HL-60 (cell line): Measurements from ENCODE around the gene GREB1.

Experiments used
- DNase-seq, 2 experiments: peaks; one replicate each; pipeline ENCODE4 v3.0.0-alpha.2; 2010 to 2020; ENCODE audit warnings: low read depth in 1 of 2, low spot score in 1 of 2
- H3K27ac ChIP-seq: fragments of 250-450 bp; sonication (Bioruptor Pico); replicated peaks from 2 replicates; pipeline ENCODE4 v1.5.1; 2020; ENCODE audit warnings: mild to moderate bottlenecking, moderate library complexity
- H3K27me3 ChIP-seq: fragments of 250-450 bp; sonication (Bioruptor Pico); 2 replicates; pipeline ENCODE4 v1.5.1; 2021; ENCODE audit warnings: mild to moderate bottlenecking, moderate library complexity; ENCODE audit not compliant: insufficient read depth, poor library complexity, severe bottlenecking
- H3K4me3 ChIP-seq: replicated peaks from 2 replicates; pipeline ENCODE4 v1.5.1; 2011; ENCODE audit warnings: mild to moderate bottlenecking, control low read depth, low read length; ENCODE audit not compliant: insufficient read depth
- GABPA ChIP-seq: IDR thresholded peaks from 2 replicates; pipeline ENCODE4 v1.6.1; 2012; ENCODE audit warnings: low read depth
- POLR2AphosphoS5 ChIP-seq: IDR thresholded peaks from 2 replicates; pipeline ENCODE4 v1.6.1; 2012; ENCODE audit warnings: low read depth
- SPI1 ChIP-seq: IDR thresholded peaks from 2 replicates; pipeline ENCODE4 v1.6.1; 2012; ENCODE audit warnings: low read depth, mild to moderate bottlenecking, borderline replicate concordance
- TF ChIP-seq, protein P1 (sequence below): IDR thresholded peaks from one replicate; pipeline ENCODE4 v1.5.1; 2011; ENCODE audit warnings: low read length, control low read depth, inconsistent platforms; ENCODE audit not compliant: insufficient read depth
- TF ChIP-seq, protein P2 (sequence below): IDR thresholded peaks from 2 replicates; pipeline ENCODE4 v1.6.1; 2012; ENCODE audit warnings: low read depth; ENCODE audit not compliant: insufficient replicate concordance

The GREB1 gene

DNA sequence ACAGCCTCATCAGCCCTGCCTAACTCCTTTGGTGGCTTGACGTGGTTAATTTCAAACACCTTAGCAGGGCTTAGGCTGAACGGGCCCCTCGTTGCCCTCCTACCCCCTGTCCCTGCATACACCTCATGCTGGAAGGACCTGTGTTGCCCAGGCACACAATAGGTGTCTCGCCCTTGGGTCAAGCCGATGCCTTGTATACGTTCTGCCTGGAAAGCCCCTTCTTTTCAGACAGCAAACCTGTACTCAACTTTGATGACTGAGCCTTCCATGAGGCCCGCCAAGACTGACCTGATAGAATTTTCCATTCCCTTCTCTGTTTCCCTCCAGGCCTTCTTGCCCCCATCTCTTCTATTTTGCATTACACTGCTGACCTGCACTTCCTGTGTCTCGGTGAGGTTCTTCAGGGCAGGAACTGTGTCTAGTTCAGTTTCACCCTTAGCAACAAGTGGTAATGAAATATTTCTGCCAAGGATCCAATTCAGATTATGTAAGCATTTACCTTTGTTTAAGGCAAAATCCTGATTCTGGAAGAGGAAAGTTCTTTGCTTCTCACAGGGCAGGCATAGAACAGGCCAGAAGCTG lies 7.9 kb downstream of the GREB1 start:
- Histone ChIP-seq H3K27me3 (peaks cover 3% of the 10 kb centered on the region), H3K4me3 (no peak overlapping the region), H3K27ac (no peak overlapping the region)
- TF ChIP-seq SPI1 (no peak), POLR2AphosphoS5 (no peak), GABPA (no peak)
- TF ChIP-seq, protein P1, sequence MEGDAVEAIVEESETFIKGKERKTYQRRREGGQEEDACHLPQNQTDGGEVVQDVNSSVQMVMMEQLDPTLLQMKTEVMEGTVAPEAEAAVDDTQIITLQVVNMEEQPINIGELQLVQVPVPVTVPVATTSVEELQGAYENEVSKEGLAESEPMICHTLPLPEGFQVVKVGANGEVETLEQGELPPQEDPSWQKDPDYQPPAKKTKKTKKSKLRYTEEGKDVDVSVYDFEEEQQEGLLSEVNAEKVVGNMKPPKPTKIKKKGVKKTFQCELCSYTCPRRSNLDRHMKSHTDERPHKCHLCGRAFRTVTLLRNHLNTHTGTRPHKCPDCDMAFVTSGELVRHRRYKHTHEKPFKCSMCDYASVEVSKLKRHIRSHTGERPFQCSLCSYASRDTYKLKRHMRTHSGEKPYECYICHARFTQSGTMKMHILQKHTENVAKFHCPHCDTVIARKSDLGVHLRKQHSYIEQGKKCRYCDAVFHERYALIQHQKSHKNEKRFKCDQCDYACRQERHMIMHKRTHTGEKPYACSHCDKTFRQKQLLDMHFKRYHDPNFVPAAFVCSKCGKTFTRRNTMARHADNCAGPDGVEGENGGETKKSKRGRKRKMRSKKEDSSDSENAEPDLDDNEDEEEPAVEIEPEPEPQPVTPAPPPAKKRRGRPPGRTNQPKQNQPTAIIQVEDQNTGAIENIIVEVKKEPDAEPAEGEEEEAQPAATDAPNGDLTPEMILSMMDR: no peak
- TF ChIP-seq, protein P2, sequence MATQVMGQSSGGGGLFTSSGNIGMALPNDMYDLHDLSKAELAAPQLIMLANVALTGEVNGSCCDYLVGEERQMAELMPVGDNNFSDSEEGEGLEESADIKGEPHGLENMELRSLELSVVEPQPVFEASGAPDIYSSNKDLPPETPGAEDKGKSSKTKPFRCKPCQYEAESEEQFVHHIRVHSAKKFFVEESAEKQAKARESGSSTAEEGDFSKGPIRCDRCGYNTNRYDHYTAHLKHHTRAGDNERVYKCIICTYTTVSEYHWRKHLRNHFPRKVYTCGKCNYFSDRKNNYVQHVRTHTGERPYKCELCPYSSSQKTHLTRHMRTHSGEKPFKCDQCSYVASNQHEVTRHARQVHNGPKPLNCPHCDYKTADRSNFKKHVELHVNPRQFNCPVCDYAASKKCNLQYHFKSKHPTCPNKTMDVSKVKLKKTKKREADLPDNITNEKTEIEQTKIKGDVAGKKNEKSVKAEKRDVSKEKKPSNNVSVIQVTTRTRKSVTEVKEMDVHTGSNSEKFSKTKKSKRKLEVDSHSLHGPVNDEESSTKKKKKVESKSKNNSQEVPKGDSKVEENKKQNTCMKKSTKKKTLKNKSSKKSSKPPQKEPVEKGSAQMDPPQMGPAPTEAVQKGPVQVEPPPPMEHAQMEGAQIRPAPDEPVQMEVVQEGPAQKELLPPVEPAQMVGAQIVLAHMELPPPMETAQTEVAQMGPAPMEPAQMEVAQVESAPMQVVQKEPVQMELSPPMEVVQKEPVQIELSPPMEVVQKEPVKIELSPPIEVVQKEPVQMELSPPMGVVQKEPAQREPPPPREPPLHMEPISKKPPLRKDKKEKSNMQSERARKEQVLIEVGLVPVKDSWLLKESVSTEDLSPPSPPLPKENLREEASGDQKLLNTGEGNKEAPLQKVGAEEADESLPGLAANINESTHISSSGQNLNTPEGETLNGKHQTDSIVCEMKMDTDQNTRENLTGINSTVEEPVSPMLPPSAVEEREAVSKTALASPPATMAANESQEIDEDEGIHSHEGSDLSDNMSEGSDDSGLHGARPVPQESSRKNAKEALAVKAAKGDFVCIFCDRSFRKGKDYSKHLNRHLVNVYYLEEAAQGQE: no peak
- DNase-seq: no peak

DNA sequence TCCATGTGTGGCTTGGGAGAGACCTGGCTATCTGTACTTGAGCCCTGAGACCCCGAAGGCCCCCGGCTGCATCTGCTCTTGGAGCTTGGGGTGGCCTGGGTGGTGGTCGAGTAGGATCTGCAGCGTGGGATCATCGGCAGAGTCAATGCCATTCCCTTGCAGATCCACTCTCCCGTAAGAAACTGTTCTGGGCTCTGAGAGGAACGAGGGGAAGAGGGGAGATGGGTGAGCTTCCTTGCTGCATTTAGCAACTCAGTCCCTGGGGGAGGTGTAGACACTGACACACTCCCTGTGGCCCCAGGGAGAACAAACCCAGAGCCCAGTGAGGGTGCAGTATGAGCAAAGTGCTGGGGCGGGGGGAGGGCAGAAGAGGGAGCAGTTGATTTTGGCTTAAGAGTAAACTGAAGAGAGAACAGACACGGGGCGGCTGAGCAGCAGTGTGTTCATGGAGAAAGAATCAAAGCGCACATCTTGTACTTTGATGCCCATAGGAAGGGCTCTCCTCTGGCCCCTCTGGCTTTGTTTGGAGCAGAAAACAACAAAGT lies 8.5 kb downstream of the GREB1 start:
- Histone ChIP-seq H3K27me3 (peaks cover 3% of the 10 kb centered on the region), H3K4me3 (no peak overlapping the region), H3K27ac (no peak overlapping the region)
- no peak for DNase-seq
- TF ChIP-seq POLR2AphosphoS5 (no peak), GABPA (no peak), SPI1 (no peak)
- TF ChIP-seq, protein P2: no peak
- TF ChIP-seq, protein P1: no peak

DNA sequence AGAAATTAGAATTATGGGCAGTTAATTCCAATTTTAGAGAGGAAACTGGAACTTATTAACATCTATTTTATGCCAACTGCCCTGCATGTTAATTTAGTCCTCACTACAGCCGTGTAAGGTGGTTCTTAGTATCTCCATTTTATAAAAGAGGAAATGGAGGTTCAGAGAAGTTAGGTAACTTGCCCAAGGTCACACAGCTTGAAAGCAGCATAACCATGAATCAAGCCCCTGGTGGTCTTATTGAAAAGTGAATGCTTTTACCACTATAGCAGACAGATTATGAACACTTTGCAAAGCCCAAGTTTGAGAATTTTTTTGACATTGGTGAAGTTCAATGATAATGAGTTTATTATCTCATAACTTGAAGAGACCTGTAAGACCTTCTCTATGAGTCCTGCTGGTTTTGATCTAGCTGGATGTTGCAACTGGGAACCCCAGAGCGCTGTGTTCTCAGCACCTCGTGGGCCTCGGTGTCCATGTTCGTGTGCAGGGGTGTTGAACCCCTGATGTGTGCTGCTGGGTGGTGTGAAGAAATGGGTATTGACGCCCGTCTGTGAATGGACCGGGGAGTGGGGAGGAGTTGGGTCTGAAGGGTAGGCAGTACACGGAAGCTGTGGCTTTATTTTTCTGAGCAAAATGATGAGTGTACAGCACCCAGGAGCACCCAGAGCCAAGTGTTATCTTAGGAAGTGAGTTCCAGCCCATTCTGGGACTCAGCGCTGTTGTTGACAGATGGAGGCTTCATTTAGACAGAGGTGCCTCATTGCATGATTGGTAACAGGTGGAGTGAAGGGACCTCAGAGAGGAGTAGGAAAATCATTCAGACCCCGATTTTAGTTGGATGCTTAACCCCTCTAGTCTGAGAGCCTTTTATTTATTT lies 9.7 kb downstream of the GREB1 start:
- no peak for DNase-seq
- peaks cover 3% of the 10 kb centered on the region for H3K27me3 ChIP-seq
- no peak overlapping the region for H3K4me3 ChIP-seq
- no peak overlapping the region for H3K27ac ChIP-seq
- TF ChIP-seq, protein P1: no peak
- TF ChIP-seq, protein P2: no peak
- TF ChIP-seq SPI1 (no peak), GABPA (no peak), POLR2AphosphoS5 (no peak)
